ENCODE measurements around the gene RYR2.

- TF ChIP-seq POLR2AphosphoS5 (IDR thresholded peaks at IDR 0.05; ENCODE audit: low read depth, low read length) (no peak), POLR2A (IDR thresholded peaks at IDR 0.05; ENCODE audit: low read depth, low read length) (no peak), TAF1 (IDR thresholded peaks at IDR 0.05; ENCODE audit: borderline replicate concordance, low read depth, low read length) (no peak)
These were observed 205.5 kb downstream of the RYR2 start for GRCh38 chr1:237247442-237247841.
